ENCODE results near the gene LAMB2.

LAMB2 gene

DNA sequence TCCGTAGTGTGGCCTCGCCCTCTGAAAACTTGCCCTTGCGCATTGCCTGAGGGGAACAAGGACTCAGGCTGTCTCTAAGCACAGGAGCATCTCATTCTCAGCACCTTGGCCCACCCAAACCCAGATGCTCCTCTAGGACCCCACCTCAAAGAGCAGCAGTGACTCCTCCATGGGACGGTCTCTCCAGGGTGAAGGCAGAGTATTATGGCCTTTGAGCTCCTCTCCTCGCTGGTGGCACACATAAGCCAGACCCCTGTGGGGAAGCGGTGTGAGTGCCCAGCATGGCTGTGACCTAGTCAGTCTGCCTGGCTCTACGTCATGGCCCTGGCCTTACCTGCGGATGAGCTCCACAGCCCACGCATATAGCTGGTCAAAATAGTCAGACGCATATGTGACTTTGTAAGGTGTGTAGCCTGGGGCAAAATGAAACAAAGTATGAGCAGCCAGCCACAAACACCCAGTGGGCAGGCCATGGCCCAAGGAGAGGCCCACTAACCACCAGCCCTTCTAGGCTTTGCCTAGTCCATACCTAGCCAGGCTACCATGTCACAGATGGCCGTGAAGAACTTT is 32.7 kb downstream of the LAMB2 start:
- no peak for TF ChIP-seq NFIC (IDR thresholded peaks at IDR 0.05)
- TF ChIP-seq ZBTB7A (IDR thresholded peaks at IDR 0.05; ENCODE audit: low read depth) = no peak
- TF ChIP-seq CEBPB (IDR thresholded peaks at IDR 0.05) = no peak
- no peak for TF ChIP-seq CREB1 (IDR thresholded peaks at IDR 0.05; ENCODE audit: low read depth)
- no peak for TF ChIP-seq RAD21 (IDR thresholded peaks at IDR 0.05; ENCODE audit: low read depth)
- TF ChIP-seq MAX (IDR thresholded peaks at IDR 0.05) = no peak
- TF ChIP-seq EP300 (IDR thresholded peaks at IDR 0.05; ENCODE audit: borderline replicate concordance) = no peak
- TF ChIP-seq FOXM1 (IDR thresholded peaks at IDR 0.05; ENCODE audit: borderline replicate concordance, low read depth) = no peak
- TF ChIP-seq, protein P1, sequence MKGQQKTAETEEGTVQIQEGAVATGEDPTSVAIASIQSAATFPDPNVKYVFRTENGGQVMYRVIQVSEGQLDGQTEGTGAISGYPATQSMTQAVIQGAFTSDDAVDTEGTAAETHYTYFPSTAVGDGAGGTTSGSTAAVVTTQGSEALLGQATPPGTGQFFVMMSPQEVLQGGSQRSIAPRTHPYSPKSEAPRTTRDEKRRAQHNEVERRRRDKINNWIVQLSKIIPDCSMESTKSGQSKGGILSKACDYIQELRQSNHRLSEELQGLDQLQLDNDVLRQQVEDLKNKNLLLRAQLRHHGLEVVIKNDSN (IDR thresholded peaks at IDR 0.05) = no peak
- TF ChIP-seq TAF1 (IDR thresholded peaks at IDR 0.05; ENCODE audit: low read depth) = no peak
- no peak for TF ChIP-seq TCF12 (IDR thresholded peaks at IDR 0.05; ENCODE audit: low read depth)

GRCh38 chr3:49098910-49099630 is 33.8 kb downstream of the LAMB2 start:
- TF ChIP-seq EGR1 (IDR thresholded peaks at IDR 0.05) (no peak), REST (IDR thresholded peaks at IDR 0.05; ENCODE audit: low read depth) (no peak), MAX (IDR thresholded peaks at IDR 0.05) (no peak), TAF1 (IDR thresholded peaks at IDR 0.05; ENCODE audit: low read depth) (no peak), TEAD4 (IDR thresholded peaks at IDR 0.05) (no peak)

- TF ChIP-seq CEBPB (IDR thresholded peaks at IDR 0.05) (no peak), FOXM1 (IDR thresholded peaks at IDR 0.05; ENCODE audit: borderline replicate concordance, low read depth) (no peak), TEAD4 (IDR thresholded peaks at IDR 0.05) (no peak), ZBTB7A (IDR thresholded peaks at IDR 0.05; ENCODE audit: low read depth) (no peak), TAF1 (IDR thresholded peaks at IDR 0.05; ENCODE audit: low read depth) (no peak), YY1 (IDR thresholded peaks at IDR 0.05; ENCODE audit: low read depth) (no peak), MAX (IDR thresholded peaks at IDR 0.05) (no peak), EGR1 (IDR thresholded peaks at IDR 0.05) (no peak), NFIC (IDR thresholded peaks at IDR 0.05) (no peak), TCF12 (IDR thresholded peaks at IDR 0.05; ENCODE audit: low read depth) (no peak), EP300 (IDR thresholded peaks at IDR 0.05; ENCODE audit: borderline replicate concordance) (no peak), RAD21 (IDR thresholded peaks at IDR 0.05; ENCODE audit: low read depth) (no peak), CREB1 (IDR thresholded peaks at IDR 0.05; ENCODE audit: low read depth) (no peak), REST (IDR thresholded peaks at IDR 0.05; ENCODE audit: low read depth) (no peak)
- TF ChIP-seq, protein P1 (IDR thresholded peaks at IDR 0.05) = no peak
These were observed 34.4 kb downstream of the LAMB2 start for GRCh38 chr3:49098429-49098828.

DNA sequence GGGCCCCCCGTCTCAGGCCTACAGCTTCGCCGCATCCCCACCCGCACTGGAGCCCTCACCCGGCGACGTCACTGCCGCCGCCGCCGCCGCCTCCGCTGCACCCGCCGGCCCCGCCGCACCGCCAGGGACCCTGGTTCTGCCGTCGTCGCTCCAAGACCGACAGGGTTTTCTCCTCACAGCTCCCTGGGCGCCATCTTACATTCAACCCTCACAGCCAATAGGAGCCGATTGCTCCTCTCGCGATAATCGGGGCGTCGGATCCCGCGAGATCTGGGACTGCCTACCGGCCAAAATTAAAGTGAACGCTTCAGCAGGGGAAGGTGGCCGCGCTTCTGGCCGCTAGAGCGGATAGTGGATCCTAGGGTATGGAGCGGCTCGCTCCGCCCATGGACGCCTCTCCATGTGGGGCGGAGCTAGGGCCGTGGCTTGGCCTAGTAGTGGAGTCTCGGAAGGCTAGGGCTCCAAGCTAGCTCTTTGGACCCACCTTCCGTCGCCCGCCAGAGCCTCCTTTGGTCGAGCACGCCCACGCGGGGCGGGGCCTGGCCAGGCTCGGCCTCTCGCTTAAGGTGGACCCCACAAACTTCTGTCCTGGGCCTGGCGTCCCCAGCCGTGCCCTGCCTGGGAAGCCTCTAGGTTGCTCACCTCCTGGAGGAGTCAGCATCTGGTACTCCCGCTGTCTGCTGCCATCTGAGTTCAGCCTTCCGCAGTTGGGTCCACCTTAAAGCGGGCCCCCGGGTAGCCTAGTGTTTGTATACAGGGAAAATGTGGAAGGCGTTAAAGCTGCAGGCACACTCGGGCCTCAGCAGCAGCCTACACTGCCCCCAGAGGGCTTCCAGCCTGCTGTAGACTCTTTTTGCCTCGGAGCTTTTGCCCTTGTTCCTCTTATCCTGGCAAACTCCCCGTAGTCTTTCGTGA is 38.7 kb downstream of the LAMB2 start, which contains the start of gene QRICH1:
QRICH1 (minus strand) TSS at position 219 of the 915 bp plus-strand sequence. CDS start 17,054 bp downstream, outside the sequence.
- no peak for TF ChIP-seq NFIC (IDR thresholded peaks at IDR 0.05)
- TF ChIP-seq, protein P1 (IDR thresholded peaks at IDR 0.05) = no peak; the same call in 1 of the 2 replicates
- TF ChIP-seq CREB1 (IDR thresholded peaks at IDR 0.05; ENCODE audit: low read depth) = no peak
- peak; percentile 10; the same call in 1 of the 2 replicates for TF ChIP-seq TCF12 (IDR thresholded peaks at IDR 0.05; ENCODE audit: low read depth)
- no peak for TF ChIP-seq ZBTB7A (IDR thresholded peaks at IDR 0.05; ENCODE audit: low read depth)
- TF ChIP-seq CEBPB (IDR thresholded peaks at IDR 0.05) = 0 out of 2 replicates have a peak, but pooled peaks have one; percentile 18
- TF ChIP-seq TAF1 (IDR thresholded peaks at IDR 0.05; ENCODE audit: low read depth) = peak; percentile 84
- peak; percentile 93 for TF ChIP-seq EGR1 (IDR thresholded peaks at IDR 0.05)
- no peak for TF ChIP-seq REST (IDR thresholded peaks at IDR 0.05; ENCODE audit: low read depth)
- peak; percentile 94 for TF ChIP-seq MAX (IDR thresholded peaks at IDR 0.05)
- no peak for TF ChIP-seq FOXM1 (IDR thresholded peaks at IDR 0.05; ENCODE audit: borderline replicate concordance, low read depth)
- TF ChIP-seq EP300 (IDR thresholded peaks at IDR 0.05; ENCODE audit: borderline replicate concordance) = no peak
- peak; percentile 52 for TF ChIP-seq RAD21 (IDR thresholded peaks at IDR 0.05; ENCODE audit: low read depth)
- TF ChIP-seq TEAD4 (IDR thresholded peaks at IDR 0.05) = peak; percentile 30; the same call in 1 of the 2 replicates
- peak; percentile 96 for TF ChIP-seq YY1 (IDR thresholded peaks at IDR 0.05; ENCODE audit: low read depth)

Measured in Ishikawa (cell line).